Subcutaneous adipose tissue (tissue), 4 donors: ENCODE results near the gene ERMAP. TPM values are rescaled to one million over a fixed set of nuclear protein-coding genes. Genes with fewer than 3 reads are reported as not detected.

ENCODE experiments used
- CTCF ChIP-seq: fragments of 450-650 bp; IDR thresholded peaks from one replicate; pipeline ENCODE4 v1.5.1; 2016; ENCODE audit warnings: low read depth, mild to moderate bottlenecking, control low read depth, antibody characterized with exemption, moderate library complexity
- total RNA-seq, 4 donors: library from RNA; depleted of rRNA; stranded (reverse); fragments of >200 nt; gene quantifications; one replicate each; pipeline ENCODE4 v1.1.0, GENCODE V29; 2016

Gene ERMAP
- total RNA-seq, 4 donors from 2014 or later = 17.3 to 20.0 (median 19.8) TPM

- no peak for TF ChIP-seq CTCF
Observed at GRCh38 chr1:42851960-42852607, 35.2 kb downstream of the ERMAP start.

GRCh38 chr1:42852608-42852980 is 35.7 kb downstream of the ERMAP start:
- no peak for TF ChIP-seq CTCF

GRCh38 chr1:42853116-42853884 is 36.4 kb downstream of the ERMAP start:
- no peak for TF ChIP-seq CTCF

GRCh38 chr1:42860339-42861013 is 43.6 kb downstream of the ERMAP start:
- TF ChIP-seq CTCF = no peak

- no peak for TF ChIP-seq CTCF
Observed at GRCh38 chr1:42861014-42861399, 44.1 kb downstream of the ERMAP start.

GRCh38 chr1:42866549-42866948 is 49.6 kb downstream of the ERMAP start:
- no peak for TF ChIP-seq CTCF

- no peak for TF ChIP-seq CTCF
Observed at GRCh38 chr1:42873670-42874069, 56.7 kb downstream of the ERMAP start.
